Activated effector memory CD4-positive, alpha-beta T cell treated with Interleukin-2 at 50 U/mL for 16 hours (primary cell): ENCODE measurements around the gene USP15.

ENCODE experiments used
- DNase-seq: peaks from one replicate; pipeline ENCODE4 v3.0.0-alpha.2; 2020

USP15 gene

GRCh38 chr12:62285284-62285683 is 25.1 kb downstream of the USP15 start:
- no peak for DNase-seq

DNA sequence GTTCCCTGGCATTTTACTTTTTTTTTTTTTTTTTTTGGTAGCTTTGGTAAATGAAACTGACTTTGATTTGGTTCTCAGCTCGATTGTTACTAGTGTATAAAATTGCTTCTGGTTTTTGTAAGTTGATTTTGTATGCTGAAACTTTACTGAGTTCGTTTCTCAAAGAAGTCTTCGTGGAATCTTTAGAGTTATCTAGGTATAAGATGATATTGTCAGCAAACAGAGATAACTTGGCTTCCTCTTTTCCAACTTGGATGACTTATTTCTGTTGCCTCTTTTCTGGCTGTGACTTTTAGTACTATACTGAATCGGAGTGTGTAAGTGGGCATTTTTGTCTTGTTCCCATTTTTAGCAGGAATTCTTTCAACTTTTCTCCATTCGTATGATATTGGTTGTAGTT is 28.1 kb downstream of the USP15 start:
- DNase-seq = no peak

- no peak for DNase-seq
These were observed 30.6 kb downstream of the USP15 start for GRCh38 chr12:62290846-62291245.

GRCh38 chr12:62291864-62292760 is 31.9 kb downstream of the USP15 start:
- no peak for DNase-seq

DNA sequence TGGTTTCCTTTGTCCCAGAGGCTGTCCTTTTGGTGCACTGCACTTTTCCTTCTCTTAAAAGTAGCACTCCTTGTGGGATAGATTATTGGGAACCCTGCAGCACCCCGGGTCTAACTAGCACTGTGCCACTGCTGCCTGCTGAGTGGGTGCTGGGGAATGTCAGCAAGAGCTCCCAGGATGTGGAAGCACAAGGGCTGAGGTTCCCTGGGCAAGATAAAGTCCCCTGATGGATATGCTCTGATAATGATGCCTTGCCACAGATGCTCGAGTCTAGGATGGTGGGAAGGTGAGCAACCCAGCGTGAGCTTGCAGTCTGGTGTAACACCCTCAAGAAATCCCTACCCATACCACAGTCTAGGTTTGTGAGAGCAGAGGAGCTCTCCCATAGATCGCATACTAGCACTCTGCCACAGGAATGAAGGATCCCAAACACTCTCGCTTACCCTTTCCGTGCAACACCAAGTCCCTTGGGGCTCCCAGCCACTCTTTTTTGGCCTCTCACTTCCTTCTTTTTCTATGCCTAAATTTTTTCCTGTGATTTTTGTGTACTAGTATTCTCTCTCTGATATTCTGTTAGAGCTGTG is 32.6 kb downstream of the USP15 start:
- DNase-seq = no peak

DNA sequence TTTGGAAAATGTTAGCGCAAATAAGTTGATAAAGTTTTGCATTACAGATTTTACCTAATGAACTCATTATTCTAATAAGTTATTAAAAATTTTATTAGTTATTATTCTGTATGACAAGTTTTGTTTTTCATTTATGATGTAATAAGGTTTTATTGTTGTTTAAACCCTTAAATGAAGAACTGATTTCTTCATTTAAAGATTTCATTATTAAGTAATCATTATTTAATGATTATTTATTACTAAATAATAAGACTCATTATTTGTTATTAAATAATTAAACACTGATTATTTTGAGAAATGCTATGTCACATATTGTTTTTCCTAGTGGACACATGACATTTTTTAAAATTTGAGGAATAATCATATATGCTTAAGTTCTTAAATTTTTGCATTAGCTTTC is 34.2 kb downstream of the USP15 start:
- no peak for DNase-seq

DNA sequence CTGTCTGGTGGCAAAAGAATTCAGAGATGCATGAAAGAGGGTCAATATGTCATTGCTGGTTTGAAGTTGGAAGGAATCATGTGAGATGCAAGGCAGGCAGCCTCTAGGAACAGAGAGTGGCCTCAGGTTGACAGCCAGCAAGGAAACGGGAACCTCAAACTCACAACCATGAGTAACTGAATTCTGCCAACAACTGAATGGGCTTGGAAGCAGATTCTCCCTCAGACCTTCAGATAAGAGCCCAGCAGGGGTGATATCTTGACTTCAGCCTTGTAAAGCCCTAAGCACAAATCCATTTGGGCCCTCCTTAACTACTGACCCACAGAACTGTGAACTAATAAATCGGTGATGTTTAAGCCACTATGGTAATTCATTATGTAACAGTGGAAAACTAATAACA is 35.8 kb downstream of the USP15 start:
- DNase-seq = no peak

GRCh38 chr12:62297321-62297720 is 37.1 kb downstream of the USP15 start:
- DNase-seq = no peak

DNA sequence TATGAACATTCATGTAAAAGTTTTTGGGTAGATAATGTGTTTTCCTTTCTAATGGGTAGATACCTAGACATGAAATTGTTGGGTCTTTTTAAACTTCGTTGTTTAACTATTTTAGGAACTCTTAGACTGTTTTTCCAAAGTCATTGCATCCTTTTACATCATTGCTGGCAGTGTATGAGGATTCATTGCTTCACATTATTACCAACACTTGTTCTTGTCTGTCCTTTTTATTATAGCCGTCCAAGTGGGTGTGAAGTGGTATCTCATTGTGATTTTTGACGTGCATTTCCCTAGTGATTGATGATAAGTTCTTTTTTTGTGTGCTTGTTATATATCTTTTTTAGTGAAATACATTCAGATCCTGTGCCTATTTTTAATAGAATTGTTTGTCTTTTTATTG is 39.4 kb downstream of the USP15 start:
- DNase-seq = no peak

DNA sequence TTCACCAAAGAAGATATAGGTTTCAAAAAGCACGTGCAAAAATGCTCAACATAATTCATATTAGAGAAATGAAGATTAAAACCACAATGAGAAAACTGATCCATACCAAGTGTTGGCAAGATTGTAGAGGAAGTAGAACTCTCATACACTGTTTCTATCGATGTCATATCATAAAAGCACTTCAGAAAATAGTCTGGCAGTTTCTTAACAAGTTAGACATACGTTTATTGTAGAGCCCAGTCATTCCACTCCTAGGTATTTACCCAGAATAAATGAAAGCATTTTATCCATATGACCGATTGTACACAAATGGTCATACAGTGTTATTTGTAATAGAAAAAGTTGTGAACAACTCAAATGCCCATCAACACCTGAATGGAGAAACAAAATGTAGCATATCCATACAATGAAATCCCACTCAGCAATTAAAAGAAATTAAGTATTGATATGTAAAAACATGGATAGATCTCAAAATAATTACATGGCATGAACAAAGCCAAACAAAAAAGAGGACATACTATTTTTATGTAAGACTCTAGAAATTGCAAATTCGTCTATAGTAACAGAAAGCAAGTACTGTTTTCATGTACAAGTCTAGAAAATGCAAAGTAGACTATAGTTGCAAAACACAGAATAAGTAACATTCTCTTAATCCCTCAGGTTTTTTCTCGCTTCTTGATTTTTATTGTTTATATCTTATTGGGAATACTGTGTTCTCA is 41.0 kb downstream of the USP15 start:
- no peak for DNase-seq

DNA sequence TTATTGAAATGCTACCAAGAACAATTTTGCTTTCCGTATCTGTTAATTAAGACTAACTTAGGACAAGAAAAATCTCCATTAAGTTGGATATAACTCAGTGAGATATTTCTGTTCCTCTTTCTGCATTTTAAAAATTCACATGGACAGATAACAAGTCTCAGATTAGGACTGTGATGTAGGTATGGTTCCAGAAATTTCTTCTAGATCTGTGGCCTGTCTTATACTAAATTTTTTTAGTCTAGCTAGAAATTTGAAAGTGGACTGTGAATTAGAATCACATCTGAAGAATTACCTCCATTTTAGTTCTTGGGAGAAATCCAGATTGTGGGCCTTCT is 41.6 kb downstream of the USP15 start:
- no peak for DNase-seq

DNA sequence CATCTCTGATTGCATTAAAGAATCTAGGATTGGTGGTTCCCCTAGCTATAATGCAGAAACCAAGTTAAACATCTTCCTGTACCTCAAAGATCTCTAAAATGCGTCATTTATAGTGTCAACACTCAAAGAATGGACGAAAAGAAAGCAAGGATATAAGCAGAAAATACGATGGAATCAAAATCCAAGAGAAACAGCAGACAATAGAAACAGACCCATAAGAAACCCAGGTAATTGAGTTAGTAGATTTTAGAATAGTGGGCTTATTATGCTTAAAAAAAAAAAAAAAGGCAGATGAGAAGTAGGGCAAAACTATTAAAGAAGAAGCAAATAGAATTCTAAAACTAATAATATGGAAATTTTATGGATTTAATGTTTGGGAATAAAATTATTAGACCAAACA is 44.4 kb downstream of the USP15 start:
- no peak for DNase-seq

DNA sequence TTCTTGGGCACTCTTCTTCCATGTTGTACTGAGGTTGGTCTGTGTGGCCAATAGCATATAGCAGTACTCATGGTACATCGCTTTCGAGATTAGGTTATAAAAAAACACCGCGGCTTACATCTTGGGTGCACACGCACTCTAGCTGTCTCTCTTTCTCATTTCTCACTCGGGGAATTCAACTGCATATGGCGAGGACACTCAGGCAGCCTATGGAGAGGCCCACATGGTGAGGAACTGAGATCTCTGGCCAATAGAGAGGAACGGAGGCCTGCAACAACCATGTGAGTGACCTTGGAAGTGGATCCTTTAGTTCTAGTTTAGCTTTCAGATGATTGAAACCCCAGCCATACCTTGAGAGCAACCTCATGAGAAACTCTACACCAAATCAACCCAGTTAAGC is 45.6 kb downstream of the USP15 start:
- no peak for DNase-seq

DNA sequence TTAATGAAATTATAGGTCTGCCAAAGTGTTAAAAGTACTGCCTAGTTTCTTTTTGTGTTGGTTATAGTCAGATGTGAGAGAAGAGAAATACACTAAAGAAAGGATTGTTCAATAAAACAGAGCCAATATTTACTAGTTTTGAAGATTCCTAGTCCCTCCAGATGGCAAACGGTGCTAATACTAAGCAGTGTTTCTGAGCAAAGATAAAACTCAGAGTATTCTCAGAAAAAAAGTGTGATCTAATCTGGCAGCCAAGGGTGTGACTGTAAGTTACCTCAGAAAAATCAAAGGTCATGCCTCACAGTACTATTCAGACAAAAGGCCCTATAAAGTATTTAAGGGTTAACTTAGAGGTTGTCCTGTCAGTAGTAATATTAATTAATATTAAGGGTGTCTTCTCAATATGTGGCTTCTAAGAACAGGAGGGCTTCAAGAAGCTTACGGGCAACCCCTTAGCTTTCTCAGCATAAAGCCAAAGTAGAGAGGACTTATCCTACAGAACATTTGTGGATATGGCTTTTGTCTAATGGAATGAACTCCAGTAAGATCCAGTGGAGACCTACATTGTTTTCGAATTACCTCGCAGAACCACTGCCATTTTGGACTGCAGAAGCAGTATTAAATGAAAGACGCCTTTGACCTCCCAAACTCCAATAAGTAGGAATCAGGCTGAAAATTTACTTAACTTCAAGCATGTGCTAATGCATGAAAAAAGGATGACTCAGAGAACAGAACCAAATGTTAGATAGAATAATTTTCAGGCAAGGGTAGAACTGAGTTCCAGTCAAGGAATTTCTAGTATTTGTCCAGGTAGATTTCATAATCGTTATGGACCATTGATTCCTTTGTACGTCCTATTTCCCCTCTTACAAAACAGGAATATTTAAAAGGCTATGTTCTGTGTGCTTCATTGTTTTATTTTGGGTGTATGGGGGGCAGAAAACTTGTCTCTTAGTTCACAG is 46.6 kb downstream of the USP15 start:
- no peak for DNase-seq

DNA sequence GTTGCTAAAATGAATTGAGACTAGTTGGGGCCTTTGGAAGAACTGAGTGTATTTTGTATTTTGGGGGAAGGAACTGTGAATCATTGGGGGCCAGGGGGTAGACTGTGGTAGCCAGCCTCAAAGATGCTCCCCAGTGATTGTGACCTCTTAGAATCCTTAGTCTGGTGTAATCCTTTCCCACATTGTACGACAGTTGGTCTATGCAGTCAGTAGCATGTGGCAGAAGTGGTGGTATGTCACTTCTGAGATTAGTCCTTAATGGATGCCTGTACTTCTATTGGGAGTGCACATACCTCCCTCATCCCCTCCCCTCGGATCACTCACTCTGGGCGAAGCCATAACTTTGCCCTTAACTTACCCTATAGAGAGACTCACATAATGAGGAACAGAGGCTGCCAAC is 48.0 kb downstream of the USP15 start:
- DNase-seq = no peak

DNA sequence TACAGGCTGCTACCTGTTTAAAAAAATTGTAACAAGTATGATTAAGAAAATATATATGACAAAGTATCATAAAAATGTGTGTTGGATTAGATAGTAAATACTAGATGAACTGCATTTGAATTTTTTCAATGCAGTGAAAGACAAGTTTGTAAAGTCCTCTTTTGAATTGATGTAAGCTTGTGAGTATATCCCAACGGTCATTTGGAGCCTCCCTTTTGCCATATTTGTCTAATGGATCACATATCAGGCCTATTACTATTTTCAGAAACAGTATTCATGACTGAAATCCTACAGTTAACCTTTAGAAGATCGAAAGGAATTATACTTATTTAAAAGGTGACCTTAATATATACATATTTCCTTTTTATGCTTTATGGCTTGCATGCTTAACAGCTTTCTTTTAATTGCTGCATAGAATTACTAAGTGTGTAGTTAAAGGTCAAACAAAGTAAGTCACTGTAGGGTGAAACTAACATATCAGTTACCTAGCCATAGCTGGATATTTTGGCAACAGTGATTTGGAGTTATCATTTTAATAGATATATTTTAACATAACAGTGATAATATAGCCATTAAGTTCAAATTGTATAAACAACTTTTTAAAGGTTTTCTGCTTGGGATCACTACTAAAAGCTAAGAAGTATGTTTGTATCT is 53.6 kb downstream of the USP15 start:
- no peak for DNase-seq

GRCh38 chr12:62317017-62317416 is 56.8 kb downstream of the USP15 start:
- no peak for DNase-seq

GRCh38 chr12:62319058-62319457 is 58.9 kb downstream of the USP15 start:
- no peak for DNase-seq

DNA sequence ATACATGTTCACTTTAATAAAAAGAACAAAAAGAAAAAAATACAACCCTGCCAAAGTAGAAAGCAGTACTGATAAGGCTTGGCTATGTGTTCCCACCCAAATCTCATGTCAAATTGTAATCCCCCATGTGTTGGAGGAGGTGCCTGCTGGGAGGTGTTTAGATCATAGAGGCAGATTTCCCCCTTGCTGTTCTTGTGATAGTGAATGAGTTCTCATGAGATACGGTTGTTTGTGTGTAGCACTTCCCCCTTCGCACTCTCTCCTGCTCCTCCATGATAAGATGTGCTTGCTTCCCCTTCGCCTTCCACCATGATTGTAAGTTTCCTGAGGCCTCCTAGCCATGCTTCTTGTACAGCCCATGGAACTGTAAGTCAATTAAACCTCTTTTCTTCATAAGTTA is 59.9 kb downstream of the USP15 start:
- DNase-seq = no peak

DNA sequence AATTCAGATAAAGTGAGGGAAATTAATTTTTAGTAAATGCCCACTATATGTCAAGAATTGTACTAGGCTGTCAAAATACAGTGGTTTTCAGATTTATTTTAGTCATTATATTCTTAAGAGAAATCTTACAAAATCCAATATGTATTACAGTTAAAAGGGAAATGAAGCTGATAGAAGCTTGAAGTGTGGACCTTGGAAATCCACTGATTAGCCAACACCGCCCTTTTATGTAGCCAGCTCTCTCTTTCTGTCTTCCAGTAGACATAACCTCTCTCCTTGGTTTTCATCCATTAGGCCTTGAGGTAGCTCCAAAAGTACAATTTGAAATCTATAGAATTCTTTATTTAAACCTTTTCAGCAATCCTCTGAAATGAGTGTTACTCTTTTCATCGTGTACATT is 63.2 kb downstream of the USP15 start:
- DNase-seq = no peak

DNA sequence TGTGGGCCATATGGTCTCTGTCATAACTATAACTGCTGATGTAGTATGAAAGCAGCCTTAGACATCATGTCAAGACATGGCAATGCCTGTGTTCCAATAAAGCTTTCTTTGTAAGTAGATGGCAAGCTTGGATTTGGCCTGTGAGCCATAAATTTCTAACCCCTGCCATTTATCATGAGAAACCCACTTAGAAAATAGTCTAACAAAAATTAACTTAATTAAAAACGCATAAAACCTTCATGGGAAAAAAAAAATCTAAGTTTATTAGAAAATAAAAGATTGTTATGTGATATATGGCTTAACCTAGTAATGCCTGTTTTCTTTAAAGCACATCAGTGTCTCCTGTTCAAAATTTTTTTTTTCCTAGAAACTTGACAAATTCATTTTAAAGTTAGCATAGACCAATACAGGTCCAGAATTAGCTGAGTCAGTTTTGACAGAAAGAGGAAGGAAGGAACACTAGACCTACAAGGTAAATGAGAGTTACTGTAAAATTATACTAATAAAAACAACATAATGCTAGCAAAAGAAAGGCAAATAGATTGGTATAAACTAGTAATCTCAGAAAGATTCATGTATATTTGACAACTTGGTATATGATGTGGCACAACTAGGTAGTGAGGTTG is 68.2 kb downstream of the USP15 start:
- no peak for DNase-seq

DNA sequence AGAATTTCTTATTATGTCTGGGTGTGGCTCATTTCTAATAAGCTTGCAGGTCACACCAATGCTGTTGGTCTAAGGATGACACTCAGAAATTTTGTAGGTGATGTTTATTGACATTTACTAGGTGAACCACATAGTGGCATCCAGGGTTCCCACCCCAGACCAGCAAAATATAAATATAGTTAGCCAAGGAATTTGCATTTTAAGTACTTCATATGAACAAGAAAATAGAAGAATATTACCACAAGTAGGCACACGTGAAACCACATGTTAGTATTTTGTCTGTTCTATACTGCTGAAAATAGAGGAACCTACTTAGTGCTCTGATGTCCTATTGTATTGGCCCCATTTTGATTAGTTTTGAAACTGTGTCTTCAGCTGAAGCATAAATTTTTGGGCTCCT is 71.1 kb downstream of the USP15 start:
- DNase-seq = no peak
